SKM-1 (cell line): ENCODE measurements around the gene PPRC1.
"Not testable (repeated sequence)": the region's sequence is repeated elsewhere in the genome, so short reads cannot be mapped to it uniquely, and the experiment has no call there.

Experiments
- DNase-seq: peaks from one replicate; lab custom pipeline; 2025; ENCODE audit not compliant: unreplicated experiment; lab: John Stamatoyannopoulos, UW

The PPRC1 gene

GRCh38 chr10:102188298-102188940 lies 55.6 kb downstream of the PPRC1 start:
- no peak for DNase-seq

GRCh38 chr10:102188941-102189898 lies 56.4 kb downstream of the PPRC1 start:
- DNase-seq = not testable (repeated sequence)

GRCh38 chr10:102191956-102192355 lies 59.1 kb downstream of the PPRC1 start:
- DNase-seq = no peak

- no peak for DNase-seq
These were observed 62.5 kb downstream of the PPRC1 start for GRCh38 chr10:102195296-102195870.

- DNase-seq = no peak
These were observed 64.1 kb downstream of the PPRC1 start for GRCh38 chr10:102196893-102197292.

- DNase-seq = no peak
These were observed 65.2 kb downstream of the PPRC1 start for GRCh38 chr10:102198027-102198426.
